Pancreas (tissue), 10 donors: ENCODE measurements around the gene DGKI. TPM values are rescaled to one million over a fixed set of nuclear protein-coding genes. Genes with fewer than 3 reads are reported as not detected.

ENCODE experiments used
- ATAC-seq, 4 donors: fragments of 200-7000 bp; cut with Tn5 transposase; one replicate each; pipeline versions ENCODE4 v1.8.0 to v1.9.1; 2020; ENCODE audit warnings: mild to moderate bottlenecking in 4 of 4, moderate library complexity in 4 of 4
- DNase-seq, 6 donors: peaks; one replicate each; pipeline ENCODE4 v3.0.0-alpha.2; 2020
- FAIRE-seq: peaks from 2 replicates; lab custom pipeline; 2012; peaks lifted over from hg19 to GRCh38; lab: Jason Lieb, UNC
- H3K27ac ChIP-seq, 4 donors: fragments of 200-600 bp; sonication (generic); 1 replicate in 3 of 4; 2 replicates in 1 of 4; pipeline versions ENCODE4 v1.5.0 to v1.8.0; 2020
- H3K27me3 ChIP-seq, 4 donors: fragments of 200-600 bp; one replicate each; pipeline ENCODE4 v1.8.0; 2021
- H3K36me3 ChIP-seq, 3 donors: fragments of 200-600 bp; sonication (generic) in 1 of 3; one replicate each; pipeline versions ENCODE4 v1.5.0 to v1.8.0; 2020 to 2021
- H3K4me1 ChIP-seq, 3 donors: fragments of 200-600 bp; one replicate each; pipeline ENCODE4 v1.8.0; 2021
- H3K4me3 ChIP-seq, 4 donors: fragments of 200-600 bp; sonication (generic) in 2 of 4; one replicate each; pipeline versions ENCODE4 v1.5.0 to v1.8.0; 2020 to 2021
- H3K9me3 ChIP-seq, 4 donors: fragments of 200-600 bp; one replicate each; pipeline ENCODE4 v1.8.0; 2021
- WGBS, 2 donors: extraction: QIAGEN DNeasy Blood & Tissue Kit; methylation state at CpG; one replicate each; pipeline ENCODE4 v1.1.7; 2013; 5-methylcytosine and 5-hydroxymethylcytosine counted together
- intact Hi-C, 3 donors: fragments of 100-400 bp; cut with DNase I; formaldehyde crosslinking; loops; one replicate each; pipeline versions ENCODE4 v1.11.1 to v1.14.2; 2022
- polyA plus RNA-seq, 2 donors: library from polyadenylated mRNA; stranded (reverse); fragments of 200-250 nt; gene quantifications; one replicate each; pipeline ENCODE4 v1.2.3, GENCODE V29; 2013
- total RNA-seq, 6 donors: library from RNA; stranded (reverse); fragmentation: NEBNext Ultra II Directional in 4 of 6; extraction: Animal tissue kit (Norgen Biotek cat#: 25700) in 4 of 6; gene quantifications; one replicate each; pipeline versions ENCODE4 v1.2.1 to v1.2.4, GENCODE V29; 2021 to 2023
- TF ChIP-seq, protein P1 (sequence below), 4 donors: fragments of 200-600 bp; sonication (generic) in 3 of 4; IDR thresholded peaks; one replicate each; pipeline versions ENCODE4 v1.5.0 to v1.8.0; 2021; ENCODE audit warnings: antibody characterized with exemption in 4 of 4
- donor health status: healthy with polysubstance abuse.
- donor health status: DM: no; HTN: no; CAD: no; lungs with moderate emphysema.
- donor health status: DM: no; HTN: no; CAD: no.
- donor health status: control.
- donor health status: control.
- donor health status: Bipolar disorder and iron deficiency.
- donor health status: DM: yes; HTN: yes; CAD: no.
- donor health status: DM: no; HTN: no; CAD: no.
- donor health status: DM: no; HTN: no; CAD: no.
- donor health status: DM: yes; HTN: yes; CAD: no.

Gene DGKI
- total and polyA plus RNA-seq, 8 donors = 0.04 to 0.81 (median 0.15) TPM

DNA sequence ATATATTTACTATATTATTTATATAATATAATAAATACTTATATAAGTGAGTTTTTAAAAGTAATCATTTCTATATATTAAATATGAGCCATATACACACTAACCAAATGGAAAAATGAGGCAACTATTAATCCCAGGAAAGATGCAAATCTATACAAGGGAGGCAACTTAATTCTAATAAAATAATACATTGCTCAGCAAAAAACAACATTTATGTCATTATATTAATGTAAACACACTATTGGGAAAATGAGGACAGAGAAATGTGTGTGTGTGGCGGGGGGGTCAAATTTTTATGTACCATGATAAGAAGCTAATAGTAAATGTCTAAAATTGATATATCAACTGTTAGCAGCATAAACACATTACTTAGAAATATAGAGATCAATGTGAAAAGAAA, 23.3 kb upstream of the DGKI start:
- Histone ChIP-seq H3K4me1 (no peaks in the 10 kb centered on the region), H3K4me3 (no peak overlapping the region), H3K36me3 (peaks cover 0 to 3% (median 0%) of the 10 kb centered on the region in 3 donors), H3K9me3 (no peaks in the 10 kb centered on the region), H3K27ac (no peak overlapping the region), H3K27me3 (no peaks in the 10 kb centered on the region)
- peak; percentile 23 for FAIRE-seq
- DNase-seq = no peak
- intact Hi-C loops = no loop called here
- TF ChIP-seq, protein P1, sequence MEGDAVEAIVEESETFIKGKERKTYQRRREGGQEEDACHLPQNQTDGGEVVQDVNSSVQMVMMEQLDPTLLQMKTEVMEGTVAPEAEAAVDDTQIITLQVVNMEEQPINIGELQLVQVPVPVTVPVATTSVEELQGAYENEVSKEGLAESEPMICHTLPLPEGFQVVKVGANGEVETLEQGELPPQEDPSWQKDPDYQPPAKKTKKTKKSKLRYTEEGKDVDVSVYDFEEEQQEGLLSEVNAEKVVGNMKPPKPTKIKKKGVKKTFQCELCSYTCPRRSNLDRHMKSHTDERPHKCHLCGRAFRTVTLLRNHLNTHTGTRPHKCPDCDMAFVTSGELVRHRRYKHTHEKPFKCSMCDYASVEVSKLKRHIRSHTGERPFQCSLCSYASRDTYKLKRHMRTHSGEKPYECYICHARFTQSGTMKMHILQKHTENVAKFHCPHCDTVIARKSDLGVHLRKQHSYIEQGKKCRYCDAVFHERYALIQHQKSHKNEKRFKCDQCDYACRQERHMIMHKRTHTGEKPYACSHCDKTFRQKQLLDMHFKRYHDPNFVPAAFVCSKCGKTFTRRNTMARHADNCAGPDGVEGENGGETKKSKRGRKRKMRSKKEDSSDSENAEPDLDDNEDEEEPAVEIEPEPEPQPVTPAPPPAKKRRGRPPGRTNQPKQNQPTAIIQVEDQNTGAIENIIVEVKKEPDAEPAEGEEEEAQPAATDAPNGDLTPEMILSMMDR (IDR thresholded peaks at IDR 0.05) = no peak
- no peak for ATAC-seq
- 100% methylated on average over 1 of the region's 1 CpG for WGBS, 2 donors

DNA sequence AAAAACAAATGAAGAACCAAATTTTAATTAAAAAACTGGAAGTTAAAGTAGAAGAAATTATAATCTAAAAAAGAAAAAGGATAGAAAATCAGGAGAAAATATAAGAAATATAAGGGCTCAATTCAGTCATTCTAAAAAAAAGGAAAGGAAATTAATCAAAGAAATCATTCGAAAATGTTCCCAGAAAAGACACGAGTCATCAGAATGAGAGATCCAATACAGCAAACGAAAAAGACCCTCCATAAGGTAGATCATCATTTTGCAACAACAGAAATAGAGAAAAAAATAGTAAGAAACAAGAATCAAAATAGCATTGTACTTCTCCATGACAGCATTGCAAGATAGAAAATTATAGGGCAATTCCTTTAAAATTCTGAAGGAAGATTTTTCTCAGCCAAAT, 22.5 kb upstream of the DGKI start:
- DNase-seq (no peak), ATAC-seq (no peak), FAIRE-seq (peak; percentile 84)
- intact Hi-C loops = no loop called here
- H3K4me3 ChIP-seq = no peak overlapping the region
- no peaks in the 10 kb centered on the region for H3K4me1 ChIP-seq
- peaks cover 0 to 3% (median 0%) of the 10 kb centered on the region in 3 donors for H3K36me3 ChIP-seq
- H3K27ac ChIP-seq = no peak overlapping the region
- no peaks in the 10 kb centered on the region for H3K27me3 ChIP-seq
- no peaks in the 10 kb centered on the region for H3K9me3 ChIP-seq
- 95 to 99% methylated on average over 3 of the region's 3 CpGs for WGBS, 2 donors
- TF ChIP-seq, protein P1 (IDR thresholded peaks at IDR 0.05) = no peak

DNA sequence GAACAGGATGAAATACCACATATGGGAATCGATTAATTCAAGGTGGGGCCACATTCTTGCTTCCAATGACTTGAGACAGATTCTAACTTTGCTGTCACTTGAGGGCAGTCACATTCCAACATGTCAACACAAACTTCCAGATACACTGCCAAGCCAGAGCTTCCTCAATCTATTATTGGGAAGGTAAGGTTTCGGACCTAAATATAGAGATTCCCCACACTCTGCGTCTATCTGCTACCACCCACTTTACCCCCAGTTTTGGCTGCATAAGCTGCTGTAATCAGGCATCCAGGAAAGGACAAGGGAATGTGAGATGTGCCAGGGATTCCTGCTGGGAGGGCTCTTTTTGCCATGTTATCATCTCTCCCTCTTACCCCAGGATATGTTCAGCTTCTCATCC, 20.5 kb upstream of the DGKI start:
- Histone ChIP-seq H3K4me3 (no peak overlapping the region), H3K27ac (no peak overlapping the region), H3K36me3 (peaks cover 0 to 9% (median 0%) of the 10 kb centered on the region in 3 donors), H3K9me3 (no peaks in the 10 kb centered on the region), H3K27me3 (no peaks in the 10 kb centered on the region), H3K4me1 (no peaks in the 10 kb centered on the region)
- intact Hi-C loops = no loop called here
- TF ChIP-seq, protein P1 (IDR thresholded peaks at IDR 0.05) = no peak
- 93 to 94% methylated on average over 3 of the region's 3 CpGs for WGBS, 2 donors
- no peak for DNase-seq
- FAIRE-seq = no peak
- ATAC-seq = no peak

DNA sequence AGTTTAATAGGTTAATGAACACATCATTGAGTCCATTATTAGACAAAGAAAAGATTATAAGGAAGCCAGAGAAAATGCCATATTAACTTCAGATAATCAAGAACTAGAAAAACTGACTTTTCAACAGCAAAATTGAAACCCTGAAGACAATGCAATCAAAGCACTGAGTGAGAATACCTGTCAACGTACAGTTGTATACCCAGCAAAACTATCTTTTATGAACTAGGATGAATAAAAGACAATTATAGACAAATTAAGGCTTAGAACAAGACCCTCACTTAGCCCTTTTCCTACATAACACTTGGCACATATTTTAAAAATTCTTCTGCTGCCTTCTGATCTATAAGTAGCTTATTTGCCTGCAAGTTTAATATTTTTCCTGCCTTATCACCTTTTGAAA, 19.0 kb upstream of the DGKI start:
- peaks cover 0 to 9% (median 0%) of the 10 kb centered on the region in 3 donors for H3K36me3 ChIP-seq
- no peaks in the 10 kb centered on the region for H3K4me1 ChIP-seq
- ATAC-seq = no peak
- intact Hi-C loops = no loop called here
- H3K27ac ChIP-seq = no peak overlapping the region
- H3K27me3 ChIP-seq = no peaks in the 10 kb centered on the region
- DNase-seq = no peak
- WGBS, 2 donors = 94 to 97% methylated on average over 1 of the region's 1 CpG
- no peaks in the 10 kb centered on the region for H3K9me3 ChIP-seq
- FAIRE-seq = no peak
- H3K4me3 ChIP-seq = no peak overlapping the region
- TF ChIP-seq, protein P1 (IDR thresholded peaks at IDR 0.05) = no peak

DNA sequence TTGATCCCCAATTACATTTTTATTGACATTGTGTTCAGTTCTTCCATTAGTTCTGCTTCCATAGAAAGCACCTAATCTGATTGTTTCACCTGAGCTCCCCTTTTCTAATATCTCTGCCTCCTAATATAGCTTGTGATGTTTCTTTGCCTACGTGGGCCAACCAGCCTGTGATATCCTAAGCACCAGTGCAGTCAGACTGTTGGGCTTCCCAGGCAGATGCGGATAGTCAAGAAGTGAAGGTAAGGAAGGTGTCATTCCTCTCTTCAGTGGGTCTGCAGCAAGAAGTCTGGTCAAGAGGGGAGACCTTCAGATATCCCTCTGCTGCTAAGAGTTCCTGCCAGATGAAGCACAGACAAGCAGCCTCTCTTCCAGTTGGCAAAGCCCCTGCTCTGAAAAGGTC, 16.2 kb upstream of the DGKI start:
- Histone ChIP-seq H3K4me3 (no peak overlapping the region), H3K4me1 (no peaks in the 10 kb centered on the region), H3K27ac (no peak overlapping the region), H3K36me3 (peaks cover 0 to 9% (median 0%) of the 10 kb centered on the region in 3 donors), H3K9me3 (no peaks in the 10 kb centered on the region), H3K27me3 (no peaks in the 10 kb centered on the region)
- 93 to 95% methylated on average over 2 of the region's 2 CpGs for WGBS, 2 donors
- intact Hi-C loops = no loop called here
- FAIRE-seq (no peak), DNase-seq (no peak), ATAC-seq (no peak)
- TF ChIP-seq, protein P1 (IDR thresholded peaks at IDR 0.05) = no peak
